ENCODE measurements around the gene EPS8. TPM values are rescaled to one million over a fixed set of nuclear protein-coding genes. Genes with fewer than 3 reads are reported as not detected.

The EPS8 gene
- total RNA-seq, 1 experiment from 2014 or later: 85.3 TPM

DNA sequence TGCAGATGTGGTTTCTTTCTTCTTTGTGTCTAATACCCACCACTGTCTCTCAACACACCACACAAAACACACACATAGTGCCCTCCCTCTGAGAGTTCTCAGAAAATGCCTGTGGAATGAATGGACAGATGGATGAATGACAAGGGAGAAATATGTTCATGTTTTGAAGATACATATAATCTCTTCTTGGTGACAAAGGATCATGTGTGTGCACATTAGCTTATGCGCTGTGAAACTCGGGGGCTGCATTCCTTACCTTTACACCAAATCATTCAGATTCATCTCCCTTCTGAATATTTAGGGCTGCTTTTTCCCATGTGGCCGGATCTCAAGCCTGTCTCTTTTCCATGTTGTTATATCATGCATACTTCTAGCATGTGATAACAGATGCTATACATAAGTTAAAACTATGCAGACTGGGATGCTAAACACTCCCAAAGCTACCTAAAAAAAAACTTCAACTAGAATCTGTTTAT lies 111.4 kb downstream of the EPS8 start:
- BruUV-seq (replicated peaks): no TSS peak

DNA sequence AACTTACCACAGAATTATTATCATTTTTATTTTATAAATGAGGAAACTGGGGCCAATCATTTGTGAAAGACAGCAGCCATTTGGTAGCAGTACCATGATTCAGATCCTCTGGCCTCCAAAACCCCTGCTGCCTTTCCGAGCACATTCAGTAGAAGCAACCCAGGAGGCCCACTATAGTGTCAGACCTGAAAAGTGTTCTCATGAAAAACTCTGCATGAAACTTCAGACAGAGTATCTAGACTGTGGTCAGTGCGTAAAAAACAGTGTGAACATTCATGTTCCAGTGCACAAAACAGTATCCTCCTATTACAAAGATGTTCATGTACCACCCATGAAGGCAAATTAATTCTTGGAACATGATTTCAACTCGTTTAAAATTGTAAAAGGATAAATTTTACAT lies 112.0 kb downstream of the EPS8 start:
- Mint-ChIP-seq H3K4me1 (ENCODE audit: insufficient read depth, unreplicated experiment) (peaks cover 13% of the 10 kb centered on the region), H3K27ac (ENCODE audit: low read depth, unreplicated experiment) (no peak overlapping the region), H3K27me3 (ENCODE audit: insufficient read depth, unreplicated experiment) (no peaks in the 10 kb centered on the region), H3K4me3 (ENCODE audit: unreplicated experiment) (no peak overlapping the region), H3K36me3 (ENCODE audit: insufficient read depth, unreplicated experiment) (peaks cover 16% of the 10 kb centered on the region), H3K9me3 (ENCODE audit: unreplicated experiment) (no peaks in the 10 kb centered on the region)
- POLR2A ChIA-PET: no interaction called here
- TF ChIP-seq, protein P1, sequence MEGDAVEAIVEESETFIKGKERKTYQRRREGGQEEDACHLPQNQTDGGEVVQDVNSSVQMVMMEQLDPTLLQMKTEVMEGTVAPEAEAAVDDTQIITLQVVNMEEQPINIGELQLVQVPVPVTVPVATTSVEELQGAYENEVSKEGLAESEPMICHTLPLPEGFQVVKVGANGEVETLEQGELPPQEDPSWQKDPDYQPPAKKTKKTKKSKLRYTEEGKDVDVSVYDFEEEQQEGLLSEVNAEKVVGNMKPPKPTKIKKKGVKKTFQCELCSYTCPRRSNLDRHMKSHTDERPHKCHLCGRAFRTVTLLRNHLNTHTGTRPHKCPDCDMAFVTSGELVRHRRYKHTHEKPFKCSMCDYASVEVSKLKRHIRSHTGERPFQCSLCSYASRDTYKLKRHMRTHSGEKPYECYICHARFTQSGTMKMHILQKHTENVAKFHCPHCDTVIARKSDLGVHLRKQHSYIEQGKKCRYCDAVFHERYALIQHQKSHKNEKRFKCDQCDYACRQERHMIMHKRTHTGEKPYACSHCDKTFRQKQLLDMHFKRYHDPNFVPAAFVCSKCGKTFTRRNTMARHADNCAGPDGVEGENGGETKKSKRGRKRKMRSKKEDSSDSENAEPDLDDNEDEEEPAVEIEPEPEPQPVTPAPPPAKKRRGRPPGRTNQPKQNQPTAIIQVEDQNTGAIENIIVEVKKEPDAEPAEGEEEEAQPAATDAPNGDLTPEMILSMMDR (IDR thresholded peaks at IDR 0.05; ENCODE audit: unreplicated experiment): no peak
- CTCF ChIA-PET: no interaction called here
- intact Hi-C loops (cut with micrococcal nuclease): no loop called here
- no peak for DNase-seq (ENCODE audit: unreplicated experiment)
- no TSS peak for BruUV-seq (replicated peaks)

More for the DNA sequence above, 111.4 kb downstream of the EPS8 start:
- H3K4me1 Mint-ChIP-seq (ENCODE audit: insufficient read depth, unreplicated experiment): peaks cover 18% of the 10 kb centered on the region
- no peak for DNase-seq (ENCODE audit: unreplicated experiment)
- peak overlapping the region; percentile 16 for H3K27ac Mint-ChIP-seq (ENCODE audit: low read depth, unreplicated experiment)
- no peaks in the 10 kb centered on the region for H3K27me3 Mint-ChIP-seq (ENCODE audit: insufficient read depth, unreplicated experiment)
- H3K4me3 Mint-ChIP-seq (ENCODE audit: unreplicated experiment): no peak overlapping the region
- CTCF ChIA-PET: no interaction called here
- TF ChIP-seq, protein P1 (IDR thresholded peaks at IDR 0.05; ENCODE audit: unreplicated experiment): no peak
- POLR2A ChIA-PET: no interaction called here
- intact Hi-C loops (cut with micrococcal nuclease): no loop called here
- no peaks in the 10 kb centered on the region for H3K9me3 Mint-ChIP-seq (ENCODE audit: unreplicated experiment)
- peaks cover 16% of the 10 kb centered on the region for H3K36me3 Mint-ChIP-seq (ENCODE audit: insufficient read depth, unreplicated experiment)

DNA sequence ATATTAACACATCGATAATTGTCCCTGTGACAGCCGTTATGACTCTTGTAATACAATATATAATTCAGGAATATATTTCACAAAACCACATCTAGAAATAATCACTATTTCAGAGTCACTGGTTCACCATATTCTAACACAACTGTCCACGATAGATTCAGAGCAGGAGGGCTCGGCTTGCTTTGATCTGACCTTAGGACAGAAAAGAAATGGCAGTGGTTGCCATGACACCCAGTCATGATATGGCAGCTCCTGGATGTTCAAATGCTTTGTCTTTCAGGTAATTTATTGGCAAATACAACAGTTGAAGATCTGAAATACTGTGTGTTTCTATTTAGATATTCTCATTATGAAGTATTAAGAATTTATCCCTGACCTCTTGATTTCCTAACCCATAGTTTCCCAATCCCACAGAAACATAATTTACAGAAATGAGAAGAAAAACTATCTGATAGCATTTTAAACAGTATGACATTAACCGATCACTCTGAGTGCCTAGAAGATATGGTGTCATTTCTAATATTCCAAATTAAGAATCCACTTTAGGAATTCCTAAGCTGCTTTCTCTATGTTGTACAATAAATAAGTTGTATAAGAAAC lies 116.4 kb downstream of the EPS8 start:
- no TSS peak for BruUV-seq (replicated peaks)
- CTCF ChIA-PET: no interaction called here
- no peaks in the 10 kb centered on the region for H3K4me1 Mint-ChIP-seq (ENCODE audit: insufficient read depth, unreplicated experiment)
- POLR2A ChIA-PET: no interaction called here
- no peaks in the 10 kb centered on the region for H3K27me3 Mint-ChIP-seq (ENCODE audit: insufficient read depth, unreplicated experiment)
- no peaks in the 10 kb centered on the region for H3K9me3 Mint-ChIP-seq (ENCODE audit: unreplicated experiment)
- H3K4me3 Mint-ChIP-seq (ENCODE audit: unreplicated experiment): no peak overlapping the region
- peaks cover 21% of the 10 kb centered on the region for H3K36me3 Mint-ChIP-seq (ENCODE audit: insufficient read depth, unreplicated experiment)
- no peak overlapping the region for H3K27ac Mint-ChIP-seq (ENCODE audit: low read depth, unreplicated experiment)
- TF ChIP-seq, protein P1 (IDR thresholded peaks at IDR 0.05; ENCODE audit: unreplicated experiment): no peak
- no peak for DNase-seq (ENCODE audit: unreplicated experiment)
- intact Hi-C loops (cut with micrococcal nuclease): no loop called here

DNA sequence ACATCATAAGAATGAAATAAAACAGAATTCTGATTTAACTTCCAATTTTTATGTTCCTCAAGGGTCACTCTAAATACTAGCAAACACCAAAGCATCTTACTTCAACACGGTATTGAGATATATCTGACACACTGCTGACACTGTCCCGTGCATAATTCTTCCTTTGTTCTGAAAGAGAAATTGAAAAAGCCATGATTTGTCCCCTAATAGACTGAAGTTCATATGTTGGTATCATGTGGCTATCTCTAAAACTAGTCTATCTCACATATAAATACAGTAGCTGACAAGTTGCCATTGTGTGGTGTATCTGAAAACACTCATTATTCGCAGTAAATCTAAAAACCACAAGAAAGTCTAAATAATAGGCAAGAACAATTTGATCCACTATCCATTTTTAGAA lies 118.4 kb downstream of the EPS8 start:
- Mint-ChIP-seq H3K9me3 (ENCODE audit: unreplicated experiment) (no peaks in the 10 kb centered on the region), H3K36me3 (ENCODE audit: insufficient read depth, unreplicated experiment) (peaks cover 32% of the 10 kb centered on the region), H3K4me3 (ENCODE audit: unreplicated experiment) (no peak overlapping the region), H3K27me3 (ENCODE audit: insufficient read depth, unreplicated experiment) (no peaks in the 10 kb centered on the region), H3K27ac (ENCODE audit: low read depth, unreplicated experiment) (no peak overlapping the region), H3K4me1 (ENCODE audit: insufficient read depth, unreplicated experiment) (no peaks in the 10 kb centered on the region)
- ChIA-PET POLR2A (no interaction called here), CTCF (no interaction called here)
- intact Hi-C loops (cut with micrococcal nuclease): no loop called here
- no peak for DNase-seq (ENCODE audit: unreplicated experiment)
- TF ChIP-seq, protein P1 (IDR thresholded peaks at IDR 0.05; ENCODE audit: unreplicated experiment): no peak
- no TSS peak for BruUV-seq (replicated peaks)

Data from MCF 10A (cell line).